Measurements from ENCODE around the gene DPAGT1. TPM values are rescaled to one million over a fixed set of nuclear protein-coding genes. Genes with fewer than 3 reads are reported as not detected.

DPAGT1 gene
- total and polyA plus RNA-seq, 2 donors (not counting 3 experiments of a cell fraction or from before 2014, with no cell fraction given): 62.0 to 203 TPM

GRCh38 chr11:119108857-119109221, 7.2 kb upstream of the DPAGT1 start:
- no peak overlapping the region for H2AFZ ChIP-seq (ENCODE audit: low read depth, low read length)
- no peaks in the 10 kb centered on the region for H3K27me3 ChIP-seq (ENCODE audit: control insufficient read depth in 2 of 2, insufficient read depth in 2 of 2, low read length in 2 of 2)
- intact Hi-C loops (cut with micrococcal nuclease) (no loop called here), dilution Hi-C loops (cut with MboI; ENCODE audit: extremely low pct_ligation_motif_present, low sequenced_read_pairs) (no loop called here)
- no peak overlapping the region for H3K27ac ChIP-seq (ENCODE audit: insufficient read depth, low read depth, low read length)
- peaks cover 4 to 20% of the 10 kb centered on the region in 2 experiments for H3K36me3 ChIP-seq (ENCODE audit: control insufficient read depth in 2 of 2, extremely low read depth in 1 of 2, insufficient read depth in 2 of 2, low read length in 2 of 2)
- ChIA-PET CTCF (interaction anchor here (0.8 to 2.0 kb wide), 4 partner anchors 12 to 230 kb away, joined by 3 to 7 read pairs (median 4); partner anchors contain the start of gene HINFP), POLR2A (interaction anchor here (0.8 to 1.9 kb wide), 2 partner anchors 12 to 14 kb away, joined by 3 to 4 read pairs; a partner anchor contains a TSS)
- no peaks in the 10 kb centered on the region for H4K20me1 ChIP-seq (replicated peaks; ENCODE audit: control insufficient read depth, extremely low read depth, insufficient read depth, low read length)
- H3K9me3 ChIP-seq (replicated peaks; ENCODE audit: control insufficient read depth, insufficient read depth, low read length): no peaks in the 10 kb centered on the region
- FAIRE-seq (no peak), DNase-seq (ENCODE audit: low read depth, low spot score) (no peak)
- H3K9me1 ChIP-seq (replicated peaks; ENCODE audit: control insufficient read depth, extremely low read depth, insufficient read depth, low read length): no peaks in the 10 kb centered on the region
- H3K79me2 ChIP-seq (ENCODE audit: control insufficient read depth, insufficient read depth, low read length): no peaks in the 10 kb centered on the region
- H3K4me3 ChIP-seq (replicated peaks in 1 of 3; ENCODE audit: insufficient read depth in 1 of 3, low read depth in 1 of 3, low read length in 3 of 3): no peak overlapping the region
- no peak for TF ChIP-seq JUN (IDR thresholded peaks at IDR 0.05; ENCODE audit: borderline replicate concordance, insufficient read depth, insufficient read length, low read depth)
- no peak for TF ChIP-seq EZH2 (IDR thresholded peaks at IDR 0.05; ENCODE audit: borderline replicate concordance, low read depth, low read length, severe bottlenecking)
- no peak for TF ChIP-seq GATA2 (IDR thresholded peaks at IDR 0.05; ENCODE audit: insufficient read depth, insufficient read length, low read depth, low read length)
- no peak for TF ChIP-seq MAX (IDR thresholded peaks at IDR 0.05; ENCODE audit: insufficient read depth, insufficient read length)
- no TSS peak for BruUV-seq (replicated peaks)
- H3K4me2 ChIP-seq (ENCODE audit: insufficient read depth, low read length): no peak overlapping the region
- H3K4me1 ChIP-seq (ENCODE audit: control insufficient read depth, extremely low read depth, insufficient read depth, low read length): peaks cover 13% of the 10 kb centered on the region
- H3K9ac ChIP-seq (replicated peaks; ENCODE audit: extremely low read depth, insufficient read depth, low read length): no peak overlapping the region

DNA sequence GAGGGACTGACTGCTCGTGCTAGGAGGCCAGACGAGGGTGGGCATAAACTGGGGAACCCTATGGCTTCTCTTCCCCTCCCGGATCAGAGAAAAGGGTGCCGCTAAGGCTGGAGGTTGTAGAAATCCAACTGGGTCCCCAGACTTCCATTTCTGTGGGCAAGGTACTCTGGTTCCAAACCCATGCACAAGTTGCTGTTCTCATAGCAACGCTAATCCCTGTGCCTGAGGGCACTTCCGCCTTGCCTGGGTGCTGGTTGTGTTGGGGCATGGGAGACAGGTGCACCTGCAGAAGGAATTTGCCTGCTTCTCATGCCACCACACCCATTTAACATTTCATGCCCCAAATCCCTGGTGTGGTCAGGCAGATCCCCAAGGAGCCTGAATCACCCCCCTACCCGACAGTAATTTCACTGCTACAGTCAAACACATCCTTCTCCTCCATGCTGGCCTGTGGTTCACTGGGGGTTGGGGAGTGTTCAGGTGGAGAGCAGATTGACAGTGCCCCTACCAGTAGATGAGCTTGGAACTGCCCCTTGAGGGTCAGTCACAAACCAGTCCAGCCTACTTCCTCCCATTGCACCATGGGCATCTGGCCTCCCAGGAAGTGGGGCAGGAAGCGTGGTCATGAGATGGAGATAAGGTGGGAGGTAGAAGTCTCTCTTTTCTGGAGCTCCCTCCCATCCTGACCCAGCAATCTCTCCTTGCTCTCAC, 6.6 kb upstream of the DPAGT1 start:
- peaks cover 13% of the 10 kb centered on the region for H3K4me1 ChIP-seq (ENCODE audit: control insufficient read depth, extremely low read depth, insufficient read depth, low read length)
- peak overlapping the region; percentile 39 for H3K9ac ChIP-seq (replicated peaks; ENCODE audit: extremely low read depth, insufficient read depth, low read length)
- peaks cover 2 to 16% of the 10 kb centered on the region in 2 experiments for H3K36me3 ChIP-seq (ENCODE audit: control insufficient read depth in 2 of 2, extremely low read depth in 1 of 2, insufficient read depth in 2 of 2, low read length in 2 of 2)
- no peaks in the 10 kb centered on the region for H3K9me1 ChIP-seq (replicated peaks; ENCODE audit: control insufficient read depth, extremely low read depth, insufficient read depth, low read length)
- no peaks in the 10 kb centered on the region for H3K79me2 ChIP-seq (ENCODE audit: control insufficient read depth, insufficient read depth, low read length)
- FAIRE-seq (peak; percentile 63), DNase-seq (ENCODE audit: low read depth, low spot score) (no peak)
- dilution Hi-C loops (cut with MboI; ENCODE audit: extremely low pct_ligation_motif_present, low sequenced_read_pairs): no loop called here
- ChIA-PET CTCF (interaction anchor here (0.8 to 2.0 kb wide), 4 partner anchors 11 to 230 kb away, joined by 4 to 7 read pairs (median 4); partner anchors contain the start of gene HINFP), POLR2A (interaction anchor here (1.3 to 1.9 kb wide), 2 partner anchors 13 kb away, joined by 4 read pairs; partner anchors contain the start of gene HINFP)
- H3K27ac ChIP-seq (ENCODE audit: insufficient read depth, low read depth, low read length): no peak overlapping the region
- no peaks in the 10 kb centered on the region for H3K9me3 ChIP-seq (replicated peaks; ENCODE audit: control insufficient read depth, insufficient read depth, low read length)
- intact Hi-C loops (cut with micrococcal nuclease): no loop called here
- no peak for TF ChIP-seq JUN (IDR thresholded peaks at IDR 0.05; ENCODE audit: borderline replicate concordance, insufficient read depth, insufficient read length, low read depth)
- TF ChIP-seq MAX (IDR thresholded peaks at IDR 0.05; ENCODE audit: insufficient read depth, insufficient read length): no peak
- no peak for TF ChIP-seq CTCF (IDR thresholded peaks at IDR 0.05; ENCODE audit: extremely low read depth in 1 of 2, insufficient read depth in 1 of 2, low read depth in 1 of 2, low read length in 2 of 2)
- no peak for TF ChIP-seq POLR2A (IDR thresholded peaks at IDR 0.05; ENCODE audit: low read depth, low read length)
- no peak for TF ChIP-seq MYC (IDR thresholded peaks at IDR 0.05; ENCODE audit: low read depth, low read length)
- no peak for TF ChIP-seq POLR2AphosphoS5 (IDR thresholded peaks at IDR 0.05; ENCODE audit: insufficient read depth, low read depth, low read length)
- no peak for TF ChIP-seq EZH2 (IDR thresholded peaks at IDR 0.05; ENCODE audit: borderline replicate concordance, low read depth, low read length, severe bottlenecking)
- TF ChIP-seq FOS (IDR thresholded peaks at IDR 0.05; ENCODE audit: borderline replicate concordance, insufficient read depth, low read length): no peak
- no peak for TF ChIP-seq GATA2 (IDR thresholded peaks at IDR 0.05; ENCODE audit: insufficient read depth, insufficient read length, low read depth, low read length)
- peak overlapping the region; percentile 51 for H3K4me2 ChIP-seq (ENCODE audit: insufficient read depth, low read length)
- H3K27me3 ChIP-seq (ENCODE audit: control insufficient read depth in 2 of 2, insufficient read depth in 2 of 2, low read length in 2 of 2): no peaks in the 10 kb centered on the region
- BruUV-seq (replicated peaks): TSS peak; percentile 6
- no peaks in the 10 kb centered on the region for H4K20me1 ChIP-seq (replicated peaks; ENCODE audit: control insufficient read depth, extremely low read depth, insufficient read depth, low read length)
- peak overlapping the region; percentile 46 to 72 (median 63) for H3K4me3 ChIP-seq (replicated peaks in 1 of 3; ENCODE audit: insufficient read depth in 1 of 3, low read depth in 1 of 3, low read length in 3 of 3)
- no peak overlapping the region for H2AFZ ChIP-seq (ENCODE audit: low read depth, low read length)
